Stomach (tissue), 9 donors: Measurements from ENCODE around the gene MLYCD. TPM values are rescaled to one million over a fixed set of nuclear protein-coding genes. Genes with fewer than 3 reads are reported as not detected.

Experiments
- DNase-seq, 2 donors: peaks; one replicate each; pipeline versions ENCODE4 v3.0.0 to v3.0.0-alpha.2; 2013 to 2019
- H3K27ac ChIP-seq, 5 donors: fragments of 200-600 bp in 4 of 5; sonication (generic) in 4 of 5; one replicate each; pipeline ENCODE4 v1.5.1; 2013 to 2019; ENCODE audit warnings: mild to moderate bottlenecking in 1 of 5, moderate library complexity in 1 of 5
- H3K27me3 ChIP-seq, 3 donors: fragments of 200-600 bp; sonication (generic); one replicate each; pipeline ENCODE4 v1.5.1; 2017 to 2019; ENCODE audit warnings: mixed run types in 1 of 3
- H3K36me3 ChIP-seq, 4 donors: fragments of 200-600 bp; sonication (generic); 1 replicate in 3 of 4; 2 replicates in 1 of 4; pipeline ENCODE4 v1.5.1; 2016 to 2019
- H3K4me1 ChIP-seq, 4 donors: fragments of 200-600 bp; sonication (generic); one replicate each; pipeline ENCODE4 v1.5.1; 2016 to 2019
- H3K4me3 ChIP-seq, 4 donors: fragments of 200-600 bp; sonication (generic) in 3 of 4; one replicate each; pipeline ENCODE4 v1.5.1; 2016 to 2019; ENCODE audit warnings: mild to moderate bottlenecking in 1 of 4
- H3K9me3 ChIP-seq, 4 donors: fragments of 200-600 bp; sonication (generic); one replicate each; pipeline ENCODE4 v1.5.1; 2016 to 2019
- CTCF ChIP-seq, 7 experiments: fragments of 450-650 bp in 4 of 7; fragments of 200-600 bp in 3 of 7; sonication (generic) in 3 of 7; IDR thresholded peaks; one replicate each; pipeline ENCODE4 v1.5.1; 2016 to 2019; ENCODE audit warnings: antibody characterized with exemption in 7 of 7, control low read depth in 2 of 7, mild to moderate bottlenecking in 1 of 7
- EP300 ChIP-seq: sonication (generic); formaldehyde crosslinking; IDR thresholded peaks from one replicate; pipeline ENCODE4 v1.6.1; 2017; ENCODE audit warnings: antibody characterized with exemption
- POLR2A ChIP-seq, 4 donors: fragments of 450-650 bp; IDR thresholded peaks; one replicate each; pipeline ENCODE4 v1.6.1; 2016; ENCODE audit warnings: antibody characterized with exemption in 4 of 4, control low read depth in 2 of 4, mild to moderate bottlenecking in 1 of 4, moderate library complexity in 1 of 4
- POLR2AphosphoS5 ChIP-seq, 3 donors: sonication (generic); formaldehyde crosslinking; IDR thresholded peaks; one replicate each; pipeline ENCODE4 v1.6.1; 2016; ENCODE audit warnings: antibody characterized with exemption in 3 of 3
- WGBS, 5 donors: extraction: QIAGEN DNeasy Blood & Tissue Kit in 3 of 5; methylation state at CpG; one replicate each; pipeline versions ENCODE4 v1.1.5 to v1.1.7; 2013 to 2018; 5-methylcytosine and 5-hydroxymethylcytosine counted together
- intact Hi-C: fragments of 100-400 bp; cut with DNase I; formaldehyde crosslinking; loops from one replicate; pipeline ENCODE4 v1.15.1; 2023; ENCODE audit warnings: low total_unique reads
- polyA plus RNA-seq, 3 donors: library from polyadenylated mRNA; stranded (reverse); fragments of 200-250 nt; gene quantifications; one replicate each; pipeline ENCODE4 v1.2.3, GENCODE V29; 2013
- total RNA-seq, 5 donors: library from RNA; depleted of rRNA; stranded (reverse); fragments of >200 nt; gene quantifications; one replicate each; pipeline versions ENCODE4 v1.1.0 to v1.2.3, GENCODE V29; 2014 to 2016
- donor health status: healthy with polysubstance abuse.
- donor health status: Bipolar disorder and iron deficiency.
- donor health status: healthy.

The MLYCD gene
- total and polyA plus RNA-seq, 8 donors, result 2.9 to 43.8 (median 14.4) TPM

GRCh38 chr16:83965444-83966152 lies 66.7 kb downstream of the MLYCD start:
- Histone ChIP-seq H3K36me3 (peaks cover 23 to 59% (median 58%) of the 10 kb centered on the region in 4 donors), H3K4me1 (peaks cover 0 to 12% (median 8%) of the 10 kb centered on the region in 4 donors), H3K27me3 (peaks cover 0 to 29% (median 20%) of the 10 kb centered on the region in 3 donors), H3K9me3 (no peaks in the 10 kb centered on the region), H3K27ac (no peak overlapping the region), H3K4me3 (no peak overlapping the region)
- intact Hi-C loops, result loop anchor here (5.0 kb wide), 1 partner anchor 97 kb away; no protein-coding TSS in a partner anchor
- TF ChIP-seq CTCF (IDR thresholded peaks at IDR 0.05), result no peak
- no peak for TF ChIP-seq POLR2AphosphoS5 (IDR thresholded peaks at IDR 0.05)
- TF ChIP-seq POLR2A (IDR thresholded peaks at IDR 0.05), result no peak
- TF ChIP-seq EP300, result no peak
- WGBS, 5 donors, result 88 to 92% (median 91%) methylated on average over 14 to 36 of the region's 36 CpGs
- DNase-seq, result no peak

GRCh38 chr16:83966153-83966696 lies 67.3 kb downstream of the MLYCD start:
- H3K27ac ChIP-seq, result no peak overlapping the region
- no peak overlapping the region for H3K4me3 ChIP-seq
- H3K27me3 ChIP-seq, result peaks cover 0 to 29% (median 20%) of the 10 kb centered on the region in 3 donors
- peaks cover 0 to 12% (median 8%) of the 10 kb centered on the region in 4 donors for H3K4me1 ChIP-seq
- no peak for TF ChIP-seq POLR2AphosphoS5 (IDR thresholded peaks at IDR 0.05)
- no peak for TF ChIP-seq EP300
- TF ChIP-seq CTCF (IDR thresholded peaks at IDR 0.05), result no peak
- no peak for TF ChIP-seq POLR2A (IDR thresholded peaks at IDR 0.05)
- intact Hi-C loops, result loop anchor here (5.0 kb wide), 1 partner anchor 96 kb away; no protein-coding TSS in a partner anchor
- 88 to 94% (median 91%) methylated on average over 10 to 13 of the region's 13 CpGs for WGBS, 5 donors
- H3K36me3 ChIP-seq, result peaks cover 17 to 53% (median 52%) of the 10 kb centered on the region in 4 donors
- no peak for DNase-seq
- H3K9me3 ChIP-seq, result no peaks in the 10 kb centered on the region

- peaks cover 16 to 44% (median 43%) of the 10 kb centered on the region in 4 donors for H3K36me3 ChIP-seq
- intact Hi-C loops, result loop anchor here (5.0 kb wide), 1 partner anchor 95 kb away; no protein-coding TSS in a partner anchor
- H3K4me3 ChIP-seq, result no peak overlapping the region
- H3K27me3 ChIP-seq, result peaks cover 0 to 29% (median 20%) of the 10 kb centered on the region in 3 donors
- peaks cover 0 to 12% (median 8%) of the 10 kb centered on the region in 4 donors for H3K4me1 ChIP-seq
- H3K27ac ChIP-seq, result no peak overlapping the region
- WGBS, 5 donors, result 40 to 69% (median 54%) methylated on average over 2 of the region's 2 CpGs
- no peaks in the 10 kb centered on the region for H3K9me3 ChIP-seq
- no peak for TF ChIP-seq POLR2A (IDR thresholded peaks at IDR 0.05)
- no peak for TF ChIP-seq EP300
- TF ChIP-seq CTCF (IDR thresholded peaks at IDR 0.05), result no peak
- TF ChIP-seq POLR2AphosphoS5 (IDR thresholded peaks at IDR 0.05), result no peak
- no peak for DNase-seq
These were observed 68.2 kb downstream of the MLYCD start for GRCh38 chr16:83967091-83967490.

GRCh38 chr16:83967838-83968305 lies 69.0 kb downstream of the MLYCD start, which contains the start of gene NECAB2:
Gene NECAB2, plus strand, starts transcription at chr16:83968244. Its CDS starts 405 bp downstream, at chr16:83968649.
- Histone ChIP-seq H3K27me3 (peaks cover 0 to 29% (median 20%) of the 10 kb centered on the region in 3 donors), H3K4me3 (peak within 1 kb of the TSS; percentile 31 to 42 (median 40)), H3K27ac (no peak within 1 kb of the TSS), H3K36me3 (peaks cover 9 to 36% (median 35%) of the 10 kb centered on the region in 4 donors), H3K4me1 (peaks cover 0 to 12% (median 8%) of the 10 kb centered on the region in 4 donors), H3K9me3 (no peaks in the 10 kb centered on the region)
- intact Hi-C loops, result loop anchor here (5.0 kb wide), 1 partner anchor 94 kb away; no protein-coding TSS in a partner anchor
- WGBS, 5 donors, result 10 to 24% (median 12%) methylated on average over 20 to 35 of the region's 35 CpGs
- TF ChIP-seq POLR2AphosphoS5 (IDR thresholded peaks at IDR 0.05) (no peak), POLR2A (IDR thresholded peaks at IDR 0.05) (no peak), EP300 (no peak), CTCF (IDR thresholded peaks at IDR 0.05) (peak in 3 of 7 experiments; percentile 34 to 67 (median 60))
- peak; percentile 43 to 72 for DNase-seq
